ENCODE data around the gene RARRES2. TPM values are rescaled to one million over a fixed set of nuclear protein-coding genes. Genes with fewer than 3 reads are reported as not detected.

The RARRES2 gene
- total RNA-seq, 1 donor from 2014 or later, result 144 TPM

- TF ChIP-seq CTCF (IDR thresholded peaks at IDR 0.05), result no peak
- intact Hi-C loops (cut with DNase I), result loop anchor here (10.0 kb wide), 2 partner anchors 657 to 1107 kb away; partner anchors contain the start of gene ZNF783
- H3K9me3 ChIP-seq, result no peaks in the 10 kb centered on the region
- H3K36me3 ChIP-seq, result peaks cover 29 to 47% of the 10 kb centered on the region in 2 donors
- no peak overlapping the region for H3K4me3 ChIP-seq
- peaks cover 8 to 11% of the 10 kb centered on the region in 2 donors for H3K4me1 ChIP-seq
- H3K27ac ChIP-seq, result no peak overlapping the region
- H3K27me3 ChIP-seq, result no peaks in the 10 kb centered on the region
- peak in 1 of 2 donors; percentile 58 for DNase-seq (ENCODE audit: low spot score in 2 of 2)
Observed at GRCh38 chr7:150371996-150372270, 30.5 kb upstream of the RARRES2 start.

GRCh38 chr7:150371131-150371995 lies 29.9 kb upstream of the RARRES2 start:
- Histone ChIP-seq H3K36me3 (peaks cover 29 to 47% of the 10 kb centered on the region in 2 donors), H3K4me1 (peaks cover 8 to 11% of the 10 kb centered on the region in 2 donors), H3K27me3 (no peaks in the 10 kb centered on the region), H3K4me3 (no peak overlapping the region), H3K9me3 (no peaks in the 10 kb centered on the region), H3K27ac (peak overlapping the region in 1 of 2 donors; percentile 16)
- intact Hi-C loops (cut with DNase I), result loop anchor here (10.0 kb wide), 2 partner anchors 657 to 1107 kb away; partner anchors contain the start of gene ZNF783
- TF ChIP-seq CTCF (IDR thresholded peaks at IDR 0.05), result no peak
- peak in 1 of 2 donors; percentile 63 for DNase-seq (ENCODE audit: low spot score in 2 of 2)

- peak in 1 of 2 donors; percentile 54 for DNase-seq (ENCODE audit: low spot score in 2 of 2)
- intact Hi-C loops (cut with DNase I), result loop anchor here (10.0 kb wide), 2 partner anchors 656 to 1106 kb away; partner anchors contain the start of gene ZNF783
- Histone ChIP-seq H3K9me3 (no peaks in the 10 kb centered on the region), H3K27me3 (no peaks in the 10 kb centered on the region), H3K36me3 (peaks cover 29 to 47% of the 10 kb centered on the region in 2 donors), H3K27ac (peak overlapping the region in 1 of 2 donors; percentile 90), H3K4me1 (peaks cover 8 to 11% of the 10 kb centered on the region in 2 donors), H3K4me3 (peak overlapping the region in 1 of 2 donors; percentile 97)
- no peak for TF ChIP-seq CTCF (IDR thresholded peaks at IDR 0.05)
Observed at GRCh38 chr7:150370612-150371071, 29.2 kb upstream of the RARRES2 start.

- peak overlapping the region; percentile 96 to 97 for H3K4me3 ChIP-seq
- H3K9me3 ChIP-seq, result no peaks in the 10 kb centered on the region
- no peak for TF ChIP-seq CTCF (IDR thresholded peaks at IDR 0.05)
- peaks cover 8 to 11% of the 10 kb centered on the region in 2 donors for H3K4me1 ChIP-seq
- H3K36me3 ChIP-seq, result peaks cover 29 to 47% of the 10 kb centered on the region in 2 donors
- H3K27ac ChIP-seq, result peak overlapping the region; percentile 90
- DNase-seq (ENCODE audit: low spot score in 2 of 2), result peak in 1 of 2 donors; percentile 53
- intact Hi-C loops (cut with DNase I), result loop anchor here (1.0 to 10.0 kb wide), 6 partner anchors 9 to 1105 kb away; partner anchors contain the start of genes RARRES2, ZNF775 and ZNF783
- no peaks in the 10 kb centered on the region for H3K27me3 ChIP-seq
Observed at GRCh38 chr7:150369748-150370501, 28.5 kb upstream of the RARRES2 start.

Measured in ascending aorta (tissue), 2 donors.